GM12872 (cell line): ENCODE results near the gene RAP1B.

Experiments
- TF ChIP-seq, protein P1 (sequence below): IDR thresholded peaks from 3 replicates; pipeline ENCODE4 v1.5.1; 2011; ENCODE audit warnings: low read depth, mild to moderate bottlenecking, low read length, moderate library complexity; ENCODE audit not compliant: insufficient read depth

RAP1B gene

DNA sequence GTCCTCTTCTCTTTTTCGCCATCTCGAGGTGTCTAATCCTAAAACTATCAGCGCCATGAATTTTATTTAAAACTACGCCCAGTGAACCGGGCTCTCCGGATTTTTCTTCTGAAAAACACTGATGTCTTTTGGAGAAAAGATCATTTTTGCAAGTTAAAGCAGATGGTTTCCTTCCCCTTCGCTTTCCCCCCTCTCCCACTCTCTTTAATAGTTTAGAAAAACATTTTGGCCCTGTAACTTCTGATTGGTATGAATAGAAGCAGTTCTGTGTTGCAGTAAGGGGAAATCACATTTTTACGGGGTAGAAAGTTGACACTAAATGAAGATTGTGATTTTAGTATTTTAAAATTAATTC is 1.1 kb downstream of the RAP1B start:
- TF ChIP-seq, protein P1, sequence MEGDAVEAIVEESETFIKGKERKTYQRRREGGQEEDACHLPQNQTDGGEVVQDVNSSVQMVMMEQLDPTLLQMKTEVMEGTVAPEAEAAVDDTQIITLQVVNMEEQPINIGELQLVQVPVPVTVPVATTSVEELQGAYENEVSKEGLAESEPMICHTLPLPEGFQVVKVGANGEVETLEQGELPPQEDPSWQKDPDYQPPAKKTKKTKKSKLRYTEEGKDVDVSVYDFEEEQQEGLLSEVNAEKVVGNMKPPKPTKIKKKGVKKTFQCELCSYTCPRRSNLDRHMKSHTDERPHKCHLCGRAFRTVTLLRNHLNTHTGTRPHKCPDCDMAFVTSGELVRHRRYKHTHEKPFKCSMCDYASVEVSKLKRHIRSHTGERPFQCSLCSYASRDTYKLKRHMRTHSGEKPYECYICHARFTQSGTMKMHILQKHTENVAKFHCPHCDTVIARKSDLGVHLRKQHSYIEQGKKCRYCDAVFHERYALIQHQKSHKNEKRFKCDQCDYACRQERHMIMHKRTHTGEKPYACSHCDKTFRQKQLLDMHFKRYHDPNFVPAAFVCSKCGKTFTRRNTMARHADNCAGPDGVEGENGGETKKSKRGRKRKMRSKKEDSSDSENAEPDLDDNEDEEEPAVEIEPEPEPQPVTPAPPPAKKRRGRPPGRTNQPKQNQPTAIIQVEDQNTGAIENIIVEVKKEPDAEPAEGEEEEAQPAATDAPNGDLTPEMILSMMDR: no peak

DNA sequence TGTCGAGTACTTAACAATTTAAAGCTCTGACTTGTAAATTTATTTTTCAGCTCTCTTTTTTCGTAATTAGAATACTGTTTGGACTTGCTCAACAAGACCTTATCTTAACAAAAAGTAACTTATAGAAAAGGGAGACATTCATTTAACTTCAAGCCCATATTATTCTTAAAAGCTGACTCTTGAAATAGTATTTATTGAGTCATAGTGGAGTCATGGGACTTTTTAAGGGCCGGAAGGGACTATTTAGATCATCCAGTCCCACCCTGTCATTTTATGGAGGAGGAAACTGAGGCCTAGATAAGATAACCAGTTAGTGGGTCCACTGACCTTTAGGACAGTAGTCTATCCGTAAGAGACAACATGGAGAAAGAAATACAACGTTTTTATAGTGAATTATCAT is 1.5 kb downstream of the RAP1B start:
- TF ChIP-seq, protein P1: no peak

- TF ChIP-seq, protein P1: no peak
Measured at GRCh38 chr12:68612697-68613096, 2.0 kb downstream of the RAP1B start.

- TF ChIP-seq, protein P1: no peak
Measured at GRCh38 chr12:68613209-68613904, 2.7 kb downstream of the RAP1B start.

DNA sequence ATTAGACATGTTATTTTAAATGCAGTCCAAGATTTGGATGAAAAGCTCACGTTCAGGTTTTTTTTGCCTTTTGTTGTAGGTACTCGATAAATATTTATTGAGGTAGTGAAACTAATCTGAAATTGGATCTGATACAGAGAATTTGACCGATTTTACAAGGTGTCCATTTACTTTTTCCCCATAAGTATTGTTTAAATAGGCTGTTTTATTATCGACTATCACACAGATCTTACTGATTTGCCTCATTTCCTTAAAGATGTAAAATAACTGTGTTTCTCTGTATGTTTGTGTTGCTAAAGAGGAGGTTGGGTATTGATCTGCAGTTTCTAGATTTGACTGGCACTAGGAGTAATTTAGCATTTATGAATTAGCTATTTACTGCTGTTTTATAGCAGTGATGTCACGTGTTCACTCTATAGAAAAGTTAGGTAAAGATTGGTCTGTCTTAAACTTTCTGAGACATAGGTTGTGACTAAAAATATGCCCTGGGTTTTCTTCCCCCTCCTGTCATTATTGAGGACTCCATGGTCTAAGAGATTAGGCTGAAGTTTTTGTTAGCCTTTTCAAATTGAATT is 3.5 kb downstream of the RAP1B start:
- TF ChIP-seq, protein P1: no peak

GRCh38 chr12:68614769-68615168 is 4.1 kb downstream of the RAP1B start:
- TF ChIP-seq, protein P1: no peak

GRCh38 chr12:68617160-68617926 is 6.6 kb downstream of the RAP1B start:
- TF ChIP-seq, protein P1: no peak
